ENCODE measurements around the gene CYTL1. TPM values are rescaled to one million over a fixed set of nuclear protein-coding genes. Genes with fewer than 3 reads are reported as not detected.
"Not testable (repeated sequence)": the region's sequence is repeated elsewhere in the genome, so short reads cannot be mapped to it uniquely, and the experiment has no call there.

Gene CYTL1
- total RNA-seq = 1 to 10 TPM in 1 of 2 donors, under 1 TPM in 1; 0.40 to 3.0 TPM
- polyA plus RNA-seq = 1 to 10 TPM in 1 of 2 donors, under 1 TPM in 1; 0.32 to 2.8 TPM
- long read RNA-seq, donor 1, transcript CYTL1-201 (4 exons, 1,003 nt) = major isoform, 12 of 18 reads
- long read RNA-seq, donor 1, partial matches to known transcripts = 6 of 18 reads
- long read RNA-seq, donor 1, other reads (novel, unspliced or antisense) = 0 of 18 reads
- long read RNA-seq, donor 2, transcript CYTL1-201 (4 exons, 1,003 nt) = major isoform, 5 of 5 reads
- long read RNA-seq, donor 2, partial matches to known transcripts = 0 of 5 reads
- long read RNA-seq, donor 2, other reads (novel, unspliced or antisense) = 0 of 5 reads
- long read RNA-seq, donor 3, transcript CYTL1-201 (4 exons, 1,003 nt) = major isoform, 15 of 22 reads
- long read RNA-seq, donor 3, partial matches to known transcripts = 6 of 22 reads
- long read RNA-seq, donor 3, other reads (novel, unspliced or antisense) = 0 of 22 reads
- long read RNA-seq, donor 4, transcript CYTL1-201 (4 exons, 1,003 nt) = major isoform, 11 of 19 reads
- long read RNA-seq, donor 4, partial matches to known transcripts = 8 of 19 reads
- long read RNA-seq, donor 4, other reads (novel, unspliced or antisense) = 0 of 19 reads
- long read RNA-seq, donor 5, transcript CYTL1-201 (4 exons, 1,003 nt) = major isoform, 26 of 32 reads
- long read RNA-seq, donor 5, partial matches to known transcripts = 6 of 32 reads
- long read RNA-seq, donor 5, other reads (novel, unspliced or antisense) = 0 of 32 reads

- peak; percentile 73 to 78 (median 76) for DNase-seq
- Histone ChIP-seq H3K9me3 (ENCODE audit: control insufficient read depth in 4 of 4, insufficient read depth in 3 of 4, low read length in 3 of 4) (peaks cover 0 to 6% (median 2%) of the 10 kb centered on the region in 4 donors), H3K27ac (ENCODE audit: low read depth in 1 of 2, low read length in 1 of 2) (peak within 1 kb of the TSS in 1 of 2 donors; percentile 4), H3K36me3 (ENCODE audit: control insufficient read depth in 4 of 4, insufficient read depth in 4 of 4, low read length in 4 of 4) (no peaks in the 10 kb centered on the region), H3K4me3 (no peak within 1 kb of the TSS), H3K9ac (ENCODE audit: insufficient read depth in 1 of 2, low read length in 2 of 2) (peak within 1 kb of the TSS in 1 of 2 donors; percentile 30), H3K27me3 (ENCODE audit: control insufficient read depth in 3 of 3, insufficient read depth in 3 of 3, low read length in 2 of 3) (peaks cover 0 to 3% (median 0%) of the 10 kb centered on the region in 3 donors), H3K4me1 (ENCODE audit: control insufficient read depth in 5 of 5, insufficient read depth in 5 of 5, low read length in 5 of 5) (peaks cover 0 to 13% (median 0%) of the 10 kb centered on the region in 5 donors)
- WGBS, 2 donors = 0 to 7% methylated on average over 26 to 28 of the region's 28 CpGs
- no peak for TF ChIP-seq CTCF (IDR thresholded peaks at IDR 0.05; ENCODE audit: control extremely low read depth, extremely low read depth)
- ATAC-seq (ENCODE audit: insufficient read depth, low FRiP score) = no peak
Observed at GRCh38 chr4:5019274-5019673, at the start of gene CYTL1. Gene CYTL1 (minus strand): TSS chr4:5019458. CDS start chr4:5019445, 13 bp downstream.

GRCh38 chr4:5067908-5068307 is 48.6 kb upstream of the CYTL1 start:
- DNase-seq (no peak), ATAC-seq (ENCODE audit: insufficient read depth, low FRiP score) (no peak)
- peaks cover 0 to 4% (median 0%) of the 10 kb centered on the region in 4 donors for H3K9me3 ChIP-seq (ENCODE audit: control insufficient read depth in 4 of 4, insufficient read depth in 3 of 4, low read length in 3 of 4)
- H3K36me3 ChIP-seq (ENCODE audit: control insufficient read depth in 4 of 4, insufficient read depth in 4 of 4, low read length in 4 of 4) = no peaks in the 10 kb centered on the region
- no peak for TF ChIP-seq CTCF (IDR thresholded peaks at IDR 0.05; ENCODE audit: control extremely low read depth, extremely low read depth)
- peaks cover 0 to 2% (median 0%) of the 10 kb centered on the region in 3 donors for H3K27me3 ChIP-seq (ENCODE audit: control insufficient read depth in 3 of 3, insufficient read depth in 3 of 3, low read length in 2 of 3)
- no peak overlapping the region for H3K4me3 ChIP-seq
- WGBS, 2 donors = 84 to 96% methylated on average over 3 of the region's 3 CpGs
- no peaks in the 10 kb centered on the region for H3K4me1 ChIP-seq (ENCODE audit: control insufficient read depth in 5 of 5, insufficient read depth in 5 of 5, low read length in 5 of 5)
- no peak overlapping the region for H3K9ac ChIP-seq (ENCODE audit: insufficient read depth in 1 of 2, low read length in 2 of 2)
- no peak overlapping the region for H3K27ac ChIP-seq (ENCODE audit: low read depth in 1 of 2, low read length in 1 of 2)

GRCh38 chr4:5066968-5067367 is 47.7 kb upstream of the CYTL1 start:
- DNase-seq; H3K4me1 ChIP-seq (ENCODE audit: control insufficient read depth in 5 of 5, insufficient read depth in 5 of 5, low read length in 5 of 5); H3K9me3 ChIP-seq (ENCODE audit: control insufficient read depth in 4 of 4, insufficient read depth in 3 of 4, low read length in 3 of 4); H3K27ac ChIP-seq (ENCODE audit: low read depth in 1 of 2, low read length in 1 of 2); H3K9ac ChIP-seq (ENCODE audit: insufficient read depth in 1 of 2, low read length in 2 of 2); H3K36me3 ChIP-seq (ENCODE audit: control insufficient read depth in 4 of 4, insufficient read depth in 4 of 4, low read length in 4 of 4); H3K27me3 ChIP-seq (ENCODE audit: control insufficient read depth in 3 of 3, insufficient read depth in 3 of 3, low read length in 2 of 3); H3K4me3 ChIP-seq; ATAC-seq (ENCODE audit: insufficient read depth, low FRiP score): not testable (repeated sequence)
- 75 to 91% methylated on average over 3 of the region's 3 CpGs for WGBS, 2 donors

GRCh38 chr4:5066101-5066500 is 46.8 kb upstream of the CYTL1 start:
- no peak for TF ChIP-seq CTCF (IDR thresholded peaks at IDR 0.05; ENCODE audit: control extremely low read depth, extremely low read depth)
- Histone ChIP-seq H3K4me3 (no peak overlapping the region), H3K4me1 (ENCODE audit: control insufficient read depth in 5 of 5, insufficient read depth in 5 of 5, low read length in 5 of 5) (no peaks in the 10 kb centered on the region), H3K27me3 (ENCODE audit: control insufficient read depth in 3 of 3, insufficient read depth in 3 of 3, low read length in 2 of 3) (peaks cover 0 to 3% (median 0%) of the 10 kb centered on the region in 3 donors), H3K9ac (ENCODE audit: insufficient read depth in 1 of 2, low read length in 2 of 2) (no peak overlapping the region), H3K36me3 (ENCODE audit: control insufficient read depth in 4 of 4, insufficient read depth in 4 of 4, low read length in 4 of 4) (no peaks in the 10 kb centered on the region), H3K27ac (ENCODE audit: low read depth in 1 of 2, low read length in 1 of 2) (no peak overlapping the region), H3K9me3 (ENCODE audit: control insufficient read depth in 4 of 4, insufficient read depth in 3 of 4, low read length in 3 of 4) (peaks cover 0 to 6% (median 0%) of the 10 kb centered on the region in 4 donors)
- DNase-seq (no peak), ATAC-seq (ENCODE audit: insufficient read depth, low FRiP score) (no peak)
- 77 to 87% methylated on average over 3 of the region's 3 CpGs for WGBS, 2 donors

Measured in lung (tissue), 16 donors.